Left lung (tissue), 14 donors: Measurements from ENCODE around the gene HSPA1B. TPM values are rescaled to one million over a fixed set of nuclear protein-coding genes. Genes with fewer than 3 reads are reported as not detected.

Experiments
- ATAC-seq: fragments of 200-7000 bp; cut with Tn5 transposase; one replicate; pipeline ENCODE4 v1.9.1; 2020; ENCODE audit warnings: moderate library complexity
- DNase-seq, 4 donors: peaks; one replicate each; pipeline ENCODE4 v3.0.0-alpha.2; 2013 to 2020
- H3K27ac ChIP-seq, 2 donors: fragments of 200-600 bp; sonication (generic) in 1 of 2; one replicate each; pipeline versions ENCODE4 v1.5.0 to v1.8.0; 2020 to 2021
- H3K27me3 ChIP-seq, 2 donors: fragments of 200-600 bp; sonication (generic) in 1 of 2; one replicate each; pipeline versions ENCODE4 v1.5.0 to v1.8.0; 2020 to 2021
- H3K36me3 ChIP-seq, 2 donors: fragments of 200-600 bp; sonication (generic) in 1 of 2; one replicate each; pipeline versions ENCODE4 v1.5.0 to v1.8.0; 2020 to 2021
- H3K4me1 ChIP-seq, 2 donors: fragments of 200-600 bp; one replicate each; pipeline ENCODE4 v1.8.0; 2021
- H3K4me3 ChIP-seq, 2 donors: fragments of 200-600 bp; sonication (generic) in 1 of 2; one replicate each; pipeline versions ENCODE4 v1.5.0 to v1.8.0; 2020 to 2021; ENCODE audit warnings: mild to moderate bottlenecking in 1 of 2
- H3K9me3 ChIP-seq, 2 donors: fragments of 200-600 bp; sonication (generic) in 1 of 2; one replicate each; pipeline versions ENCODE4 v1.5.0 to v1.8.0; 2020 to 2021
- intact Hi-C, 2 donors: fragments of 100-400 bp; cut with DNase I; formaldehyde crosslinking; loops; one replicate each; pipeline versions ENCODE4 v1.11.2 to v1.14.2; 2022
- long read RNA-seq, 12 donors: library from polyadenylated mRNA in 2 of 12; unstranded in 2 of 12; transcript quantifications; one replicate each; pipeline ENCODE4 v2.0.0 and lab custom pipeline, GENCODE V29; 2019 to 2026
- polyA plus RNA-seq, 6 donors: library from polyadenylated mRNA; unstranded; fragments of 120-200 nt; gene quantifications; one replicate each; pipeline ENCODE4 v1.2.1, GENCODE V29; 2013; ENCODE audit not compliant: insufficient read length in 6 of 6
- total RNA-seq, 2 donors: library from RNA; stranded (reverse); fragmentation: NEBNext Ultra II Directional; extraction: Animal tissue kit (Norgen Biotek cat#: 25700); gene quantifications; one replicate each; pipeline ENCODE4 v1.2.1, GENCODE V29; 2021
- TF ChIP-seq, protein P1 (sequence below), 2 donors: fragments of 200-600 bp; sonication (generic) in 1 of 2; IDR thresholded peaks; one replicate each; pipeline versions ENCODE4 v1.5.0 to v1.8.0; 2021; ENCODE audit warnings: antibody characterized with exemption in 2 of 2
- donor health status: DM: no; HTN: yes; CAD: no.
- donor health status: DM: no; HTN: no; CAD: no.

The HSPA1B gene
- 100 to 1,000 TPM; 104 to 180 TPM for total RNA-seq
- polyA plus RNA-seq = 100 to 1,000 TPM in 2 of 6 donors, 10 to 100 TPM in 4; 66.6 to 125 (median 89.1) TPM
- long read RNA-seq, donor 1, transcript HSPA1B-201 (1 exons, 2,521 nt) = major isoform, 77 of 77 reads
- long read RNA-seq, donor 1, partial matches to known transcripts = 0 of 77 reads
- long read RNA-seq, donor 1, other reads (novel, unspliced or antisense) = 0 of 77 reads
- long read RNA-seq, donor 2, transcript HSPA1B-201 (1 exons, 2,521 nt) = major isoform, 64 of 64 reads
- long read RNA-seq, donor 2, partial matches to known transcripts = 0 of 64 reads
- long read RNA-seq, donor 2, other reads (novel, unspliced or antisense) = 0 of 64 reads
- long read RNA-seq, donor 3, transcript HSPA1B-201 (1 exons, 2,521 nt) = major isoform, 35 of 35 reads
- long read RNA-seq, donor 3, partial matches to known transcripts = 0 of 35 reads
- long read RNA-seq, donor 3, other reads (novel, unspliced or antisense) = 0 of 35 reads
- long read RNA-seq, donor 4, transcript HSPA1B-201 (1 exons, 2,521 nt) = major isoform, 21 of 21 reads
- long read RNA-seq, donor 4, partial matches to known transcripts = 0 of 21 reads
- long read RNA-seq, donor 4, other reads (novel, unspliced or antisense) = 0 of 21 reads
- long read RNA-seq, donor 5, transcript HSPA1B-201 (1 exons, 2,521 nt) = major isoform, 42 of 42 reads
- long read RNA-seq, donor 5, partial matches to known transcripts = 0 of 42 reads
- long read RNA-seq, donor 5, other reads (novel, unspliced or antisense) = 0 of 42 reads
- long read RNA-seq, donor 6, transcript HSPA1B-201 (1 exons, 2,521 nt) = major isoform, 36 of 36 reads
- long read RNA-seq, donor 6, partial matches to known transcripts = 0 of 36 reads
- long read RNA-seq, donor 6, other reads (novel, unspliced or antisense) = 0 of 36 reads
- long read RNA-seq, donor 7, transcript HSPA1B-201 (1 exons, 2,521 nt) = major isoform, 23 of 23 reads
- long read RNA-seq, donor 7, partial matches to known transcripts = 0 of 23 reads
- long read RNA-seq, donor 7, other reads (novel, unspliced or antisense) = 0 of 23 reads
- long read RNA-seq, donor 8, transcript HSPA1B-201 (1 exons, 2,521 nt) = major isoform, 44 of 44 reads
- long read RNA-seq, donor 8, partial matches to known transcripts = 0 of 44 reads
- long read RNA-seq, donor 8, other reads (novel, unspliced or antisense) = 0 of 44 reads
- long read RNA-seq, donor 9, partial matches to known transcripts = 0 of 3 reads
- long read RNA-seq, donor 9, other reads (novel, unspliced or antisense) = 0 of 3 reads
- long read RNA-seq, donor 10 = 0 reads
- long read RNA-seq, donor 11, transcript HSPA1B-201 (1 exons, 2,521 nt) = major isoform, 101 of 101 reads
- long read RNA-seq, donor 11, partial matches to known transcripts = 0 of 101 reads
- long read RNA-seq, donor 11, other reads (novel, unspliced or antisense) = 0 of 101 reads
- long read RNA-seq, donor 12, transcript HSPA1B-201 (1 exons, 2,521 nt) = major isoform, 37 of 37 reads
- long read RNA-seq, donor 12, partial matches to known transcripts = 0 of 37 reads
- long read RNA-seq, donor 12, other reads (novel, unspliced or antisense) = 0 of 37 reads

DNA sequence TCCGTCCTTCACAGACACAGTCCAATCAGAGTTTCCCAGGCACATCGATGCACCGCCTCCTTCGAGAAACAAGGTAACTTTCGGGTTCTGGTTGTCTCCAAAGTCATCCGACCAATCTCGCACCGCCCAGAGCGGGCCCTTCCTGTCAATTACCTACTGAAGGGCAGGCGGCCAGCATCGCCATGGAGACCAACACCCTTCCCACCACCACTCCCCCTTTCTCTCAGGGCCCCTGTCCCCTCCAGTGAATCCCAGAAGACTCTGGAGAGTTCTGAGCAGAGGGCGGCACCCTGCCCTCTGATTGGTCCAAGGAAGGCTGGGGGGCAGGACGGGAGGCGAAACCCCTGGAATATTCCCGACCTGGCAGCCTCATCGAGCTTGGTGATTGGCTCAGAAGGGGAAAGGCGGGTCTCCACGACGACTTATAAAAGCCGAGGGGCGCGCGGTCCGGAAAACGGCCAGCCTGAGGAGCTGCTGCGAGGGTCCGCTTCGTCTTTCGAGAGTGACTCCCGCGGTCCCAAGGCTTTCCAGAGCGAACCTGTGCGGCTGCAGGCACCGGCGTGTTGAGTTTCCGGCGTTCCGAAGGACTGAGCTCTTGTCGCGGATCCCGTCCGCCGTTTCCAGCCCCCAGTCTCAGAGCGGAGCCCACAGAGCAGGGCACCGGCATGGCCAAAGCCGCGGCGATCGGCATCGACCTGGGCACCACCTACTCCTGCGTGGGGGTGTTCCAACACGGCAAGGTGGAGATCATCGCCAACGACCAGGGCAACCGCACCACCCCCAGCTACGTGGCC is at the start of gene HSPA1B:
Gene HSPA1B, plus strand, starts transcription at position 453 of the 794 bp plus-strand sequence. Its CDS starts 213 bp downstream, at position 666.
- peak within 1 kb of the TSS; percentile 92 to 98 for H3K27ac ChIP-seq
- H3K27me3 ChIP-seq = no peaks in the 10 kb centered on the region
- peak; percentile 70 for ATAC-seq
- H3K36me3 ChIP-seq = no peaks in the 10 kb centered on the region
- intact Hi-C loops = no loop called here
- TF ChIP-seq, protein P1, sequence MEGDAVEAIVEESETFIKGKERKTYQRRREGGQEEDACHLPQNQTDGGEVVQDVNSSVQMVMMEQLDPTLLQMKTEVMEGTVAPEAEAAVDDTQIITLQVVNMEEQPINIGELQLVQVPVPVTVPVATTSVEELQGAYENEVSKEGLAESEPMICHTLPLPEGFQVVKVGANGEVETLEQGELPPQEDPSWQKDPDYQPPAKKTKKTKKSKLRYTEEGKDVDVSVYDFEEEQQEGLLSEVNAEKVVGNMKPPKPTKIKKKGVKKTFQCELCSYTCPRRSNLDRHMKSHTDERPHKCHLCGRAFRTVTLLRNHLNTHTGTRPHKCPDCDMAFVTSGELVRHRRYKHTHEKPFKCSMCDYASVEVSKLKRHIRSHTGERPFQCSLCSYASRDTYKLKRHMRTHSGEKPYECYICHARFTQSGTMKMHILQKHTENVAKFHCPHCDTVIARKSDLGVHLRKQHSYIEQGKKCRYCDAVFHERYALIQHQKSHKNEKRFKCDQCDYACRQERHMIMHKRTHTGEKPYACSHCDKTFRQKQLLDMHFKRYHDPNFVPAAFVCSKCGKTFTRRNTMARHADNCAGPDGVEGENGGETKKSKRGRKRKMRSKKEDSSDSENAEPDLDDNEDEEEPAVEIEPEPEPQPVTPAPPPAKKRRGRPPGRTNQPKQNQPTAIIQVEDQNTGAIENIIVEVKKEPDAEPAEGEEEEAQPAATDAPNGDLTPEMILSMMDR (IDR thresholded peaks at IDR 0.05) = no peak
- peak; percentile 97 to 100 (median 99) for DNase-seq
- peak within 1 kb of the TSS; percentile 19 to 62 for H3K4me3 ChIP-seq
- H3K4me1 ChIP-seq = peaks cover 25 to 63% of the 10 kb centered on the region in 2 donors
- H3K9me3 ChIP-seq = no peaks in the 10 kb centered on the region

DNA sequence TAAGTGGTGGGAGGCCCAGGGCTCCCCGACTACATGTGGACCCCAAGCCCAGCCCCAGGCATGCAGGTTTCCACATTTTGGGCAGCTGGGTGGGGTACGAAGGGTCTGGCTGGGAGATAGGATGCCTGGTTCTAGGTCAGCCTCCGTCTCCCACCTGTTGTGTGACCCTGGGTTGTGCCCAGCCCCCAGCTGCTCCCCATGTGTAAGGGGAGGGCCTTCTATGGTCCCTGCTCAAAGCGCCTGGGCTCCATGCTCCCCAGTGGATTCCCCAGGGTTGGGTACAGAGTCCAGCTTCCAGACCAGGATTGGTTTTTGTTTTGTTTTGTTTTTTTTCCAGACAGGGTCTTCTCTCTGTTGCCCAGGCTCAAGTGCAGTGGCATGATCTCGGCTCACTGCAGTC is 49.3 kb upstream of the HSPA1B start:
- Histone ChIP-seq H3K9me3 (no peaks in the 10 kb centered on the region), H3K27me3 (no peaks in the 10 kb centered on the region), H3K4me3 (no peak overlapping the region), H3K27ac (no peak overlapping the region), H3K36me3 (peaks cover 0 to 53% of the 10 kb centered on the region in 2 donors), H3K4me1 (peaks cover 7 to 19% of the 10 kb centered on the region in 2 donors)
- DNase-seq (peak in 1 of 4 donors; percentile 31), ATAC-seq (no peak)
- intact Hi-C loops = no loop called here
- TF ChIP-seq, protein P1 (IDR thresholded peaks at IDR 0.05) = no peak

DNA sequence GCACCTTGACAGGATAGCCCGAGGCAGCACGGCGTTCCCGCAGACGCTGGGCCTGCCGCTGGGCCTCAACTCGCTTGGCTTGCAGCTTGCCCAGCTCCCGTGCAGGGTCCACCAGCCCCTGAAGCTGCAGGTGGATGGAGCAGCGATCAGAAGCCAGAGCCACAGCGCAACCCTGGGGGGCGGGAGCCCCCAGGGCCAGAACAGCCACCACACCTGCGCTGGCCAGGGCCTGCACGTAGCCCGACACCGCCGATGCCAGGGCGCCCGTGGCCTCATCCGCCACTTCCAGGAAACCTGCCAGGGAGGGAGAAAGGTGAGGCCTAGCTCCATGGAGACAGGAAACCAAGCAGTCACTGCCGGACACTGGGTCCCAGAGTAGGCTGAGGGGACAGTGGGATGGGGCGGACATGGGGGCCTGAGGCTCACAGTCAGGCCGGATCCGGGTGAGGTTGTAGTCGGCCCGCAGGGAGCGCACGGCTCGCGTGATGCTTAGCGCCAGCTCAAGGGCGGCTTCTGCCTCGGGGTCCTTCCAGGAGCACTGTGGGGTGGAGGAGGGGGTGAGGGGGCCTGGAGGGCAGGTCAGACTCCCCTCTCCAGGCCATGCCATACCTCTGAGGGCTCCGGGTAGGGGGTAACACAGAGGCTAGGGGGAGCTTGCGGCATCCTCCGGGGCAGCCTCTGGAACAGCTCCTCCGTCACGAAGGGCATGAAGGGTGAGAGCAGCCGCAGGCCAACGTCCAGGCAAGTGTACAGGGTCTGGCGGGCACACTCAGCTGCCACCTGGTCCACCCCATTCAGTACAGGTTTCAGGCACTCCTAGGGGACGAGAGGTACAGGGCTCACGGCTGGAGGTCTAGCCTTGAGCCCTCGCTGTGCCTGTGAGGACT is 48.3 kb upstream of the HSPA1B start:
- Histone ChIP-seq H3K36me3 (peaks cover 0 to 63% of the 10 kb centered on the region in 2 donors), H3K27me3 (no peaks in the 10 kb centered on the region), H3K27ac (no peak overlapping the region), H3K4me1 (peaks cover 7 to 18% of the 10 kb centered on the region in 2 donors), H3K9me3 (no peaks in the 10 kb centered on the region), H3K4me3 (no peak overlapping the region)
- ATAC-seq = no peak
- DNase-seq = peak in 1 of 4 donors; percentile 69
- TF ChIP-seq, protein P1 (IDR thresholded peaks at IDR 0.05) = no peak
- intact Hi-C loops = no loop called here
